RWPE1 (cell line): ENCODE measurements around the gene PRPF40B.
"Not testable (repeated sequence)": the region's sequence is repeated elsewhere in the genome, so short reads cannot be mapped to it uniquely, and the experiment has no call there.

Experiments used
- CTCF ChIA-PET: fragments of 350-600 bp; sonication (Branson Sonifier 250); formaldehyde crosslinking; extraction: SDS; loops from one replicate; lab custom pipeline; 2021; lab: Yijun Ruan, JAX
- POLR2A ChIA-PET: fragments of 400-600 bp; formaldehyde crosslinking; extraction: SDS; loops from one replicate; lab custom pipeline; 2020; ENCODE audit warnings: antibody characterized with exemption; ENCODE audit not compliant: low non-redundant PET; lab: Yijun Ruan, JAX
- DNase-seq: peaks from one replicate; pipeline ENCODE4 v3.0.0; 2012; ENCODE audit warnings: low spot score
- H3K27ac ChIP-seq: fragments of 450-650 bp; 2 replicates; pipeline ENCODE4 v1.5.1; 2017
- CTCF ChIP-seq: fragments of 450-650 bp; conservative IDR thresholded peaks from 2 replicates; pipeline ENCODE4 v1.5.1; 2017; ENCODE audit warnings: low read depth, mild to moderate bottlenecking

Gene PRPF40B

DNA sequence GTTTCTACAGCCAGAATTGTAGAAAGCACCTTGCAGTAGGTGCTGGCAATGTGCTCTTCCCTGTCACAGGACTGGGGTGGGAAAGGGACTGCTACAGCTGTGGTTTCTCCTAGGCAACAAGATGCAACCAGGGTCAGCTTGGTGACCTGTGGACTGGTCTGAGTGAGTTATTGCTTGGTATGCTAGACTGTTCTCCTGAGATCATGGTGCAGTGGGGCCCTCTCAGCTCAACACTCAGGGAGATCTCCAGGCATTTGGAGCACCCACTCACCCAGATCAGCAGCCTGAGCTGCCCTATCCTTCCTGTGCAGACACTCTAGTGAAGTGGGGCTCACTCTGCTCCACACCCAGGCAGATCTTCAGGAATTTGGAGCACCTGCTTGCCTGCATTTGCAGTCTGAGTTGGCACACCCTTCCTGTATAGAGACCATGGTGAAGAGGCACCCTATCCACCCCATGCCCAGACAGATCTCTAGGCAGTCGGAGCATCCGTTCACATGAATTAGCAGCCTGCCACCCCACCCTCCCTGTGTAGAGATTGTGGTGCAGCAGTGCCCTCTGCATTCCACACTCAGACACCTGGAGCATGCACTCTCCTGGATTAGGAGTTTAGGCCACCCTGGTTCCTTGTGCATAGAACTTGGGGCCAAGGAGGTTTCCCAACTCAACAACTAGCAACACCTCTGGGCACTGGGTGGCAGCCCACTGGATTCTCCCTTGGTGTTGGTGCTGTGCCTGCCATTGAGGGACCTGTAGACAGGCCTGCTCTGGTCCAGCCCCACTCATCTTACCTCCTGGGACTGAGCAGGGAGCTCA is 14.1 kb upstream of the PRPF40B start:
- no peak overlapping the region for H3K27ac ChIP-seq
- TF ChIP-seq CTCF: no peak
- DNase-seq: no peak
- ChIA-PET POLR2A (interaction anchor here (0.7 kb wide), 1 partner anchor 29 kb away, joined by 3 read pairs; no protein-coding TSS in a partner anchor), CTCF (interaction anchor here (0.8 kb wide), 1 partner anchor 14 kb away, joined by 3 read pairs; the partner anchor contains the start of gene PRPF40B)

GRCh38 chr12:49609875-49610154 is 13.5 kb upstream of the PRPF40B start:
- ChIA-PET CTCF (interaction anchor here (0.8 kb wide), 1 partner anchor 13 kb away, joined by 3 read pairs; the partner anchor contains the start of gene PRPF40B), POLR2A (interaction anchor here (0.7 kb wide), 1 partner anchor 29 kb away, joined by 3 read pairs; no protein-coding TSS in a partner anchor)
- no peak for TF ChIP-seq CTCF

GRCh38 chr12:49610785-49611184 is 12.6 kb upstream of the PRPF40B start:
- CTCF ChIA-PET: interaction anchor here (0.6 kb wide), 2 partner anchors 209 to 265 kb away, joined by 8 to 9 read pairs; no protein-coding TSS in a partner anchor
- POLR2A ChIA-PET, H3K27ac ChIP-seq, DNase-seq: not testable (repeated sequence)

More at GRCh38 chr12:49609875-49610154, 13.5 kb upstream of the PRPF40B start:
- no peak for DNase-seq
- no peak overlapping the region for H3K27ac ChIP-seq

DNA sequence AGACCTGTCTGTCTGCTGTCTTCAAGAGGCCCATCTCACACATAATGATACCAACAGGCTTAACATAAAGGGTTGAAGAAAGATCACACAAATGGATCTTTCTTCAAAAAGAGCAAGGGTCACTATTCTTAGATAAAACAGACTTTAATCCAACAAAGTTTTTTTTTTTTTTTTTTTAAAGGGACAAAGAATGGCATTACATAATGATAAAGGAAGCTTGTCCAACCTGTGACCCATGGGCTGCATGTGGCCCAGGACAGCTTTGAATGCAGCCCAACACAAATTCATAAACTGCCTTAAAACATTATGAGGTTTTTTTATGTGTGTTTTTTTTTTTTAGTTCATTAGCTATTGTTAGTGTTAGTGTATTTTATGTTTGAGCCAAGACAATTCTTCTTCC is 11.2 kb upstream of the PRPF40B start:
- ChIA-PET POLR2A (no interaction called here), CTCF (interaction anchor here (0.6 to 1.1 kb wide), 3 partner anchors 23 to 290 kb away, joined by 3 read pairs; no protein-coding TSS in a partner anchor)
- no peak overlapping the region for H3K27ac ChIP-seq
- no peak for DNase-seq
- TF ChIP-seq CTCF: no peak

DNA sequence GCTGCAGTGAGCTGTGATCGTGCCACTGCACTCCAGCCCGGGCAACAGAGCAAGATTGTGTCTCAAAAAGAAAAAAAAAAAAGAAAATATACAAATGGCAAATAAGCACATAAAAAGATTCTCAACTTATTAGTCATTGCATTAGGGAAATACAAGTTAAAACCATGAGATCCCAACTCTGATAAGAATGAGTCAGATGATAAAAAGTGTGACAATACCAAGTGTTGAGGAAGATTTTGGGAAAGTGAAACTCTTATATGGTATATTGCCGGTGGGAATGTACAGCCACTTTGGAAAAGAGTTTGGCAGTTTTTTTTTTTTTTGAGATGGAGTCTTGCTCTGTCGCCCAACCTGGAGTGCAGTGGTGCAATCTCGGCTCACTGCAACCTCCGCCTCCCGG is 7.6 kb upstream of the PRPF40B start:
- POLR2A ChIA-PET: no interaction called here
- CTCF ChIA-PET: no interaction called here

DNA sequence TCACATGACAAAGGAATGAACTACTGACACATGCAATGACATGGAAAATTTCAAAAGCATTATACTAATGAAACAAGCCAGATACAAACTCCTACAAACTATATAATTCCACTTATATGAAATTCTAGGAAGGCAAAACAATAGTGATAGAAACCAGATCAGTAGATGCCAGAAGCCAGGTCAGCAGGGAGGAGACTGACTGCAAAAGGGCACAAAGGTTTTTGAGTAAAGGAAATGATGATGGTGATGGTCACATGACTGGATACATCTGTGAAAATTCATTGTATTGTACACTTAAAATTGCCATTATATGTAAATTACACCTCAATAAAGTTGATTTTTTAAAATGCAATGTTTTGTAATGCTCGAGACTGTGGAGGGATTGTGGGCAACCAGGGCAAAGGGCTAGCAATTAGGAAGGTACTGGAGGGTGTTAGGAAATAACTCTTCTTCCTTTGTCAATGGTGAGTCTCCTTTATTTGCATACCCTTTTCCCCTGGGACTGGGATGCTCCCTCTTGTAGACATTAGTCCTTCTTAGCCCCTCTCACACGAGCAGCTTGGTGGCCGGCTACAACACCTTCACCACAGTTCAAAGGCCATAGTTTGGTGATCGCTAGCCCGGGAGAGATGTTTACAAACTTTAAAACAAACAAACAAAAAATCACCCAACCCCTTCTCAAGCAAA is 6.7 kb upstream of the PRPF40B start:
- no peak for TF ChIP-seq CTCF
- ChIA-PET POLR2A (no interaction called here), CTCF (no interaction called here)

More for the DNA sequence above, 7.6 kb upstream of the PRPF40B start:
- DNase-seq: no peak
- no peak for TF ChIP-seq CTCF
- H3K27ac ChIP-seq: no peak overlapping the region

More for the DNA sequence above, 6.7 kb upstream of the PRPF40B start:
- no peak for DNase-seq
- H3K27ac ChIP-seq: no peak overlapping the region
